ENCODE data around the gene MAST4.

Gene MAST4

DNA sequence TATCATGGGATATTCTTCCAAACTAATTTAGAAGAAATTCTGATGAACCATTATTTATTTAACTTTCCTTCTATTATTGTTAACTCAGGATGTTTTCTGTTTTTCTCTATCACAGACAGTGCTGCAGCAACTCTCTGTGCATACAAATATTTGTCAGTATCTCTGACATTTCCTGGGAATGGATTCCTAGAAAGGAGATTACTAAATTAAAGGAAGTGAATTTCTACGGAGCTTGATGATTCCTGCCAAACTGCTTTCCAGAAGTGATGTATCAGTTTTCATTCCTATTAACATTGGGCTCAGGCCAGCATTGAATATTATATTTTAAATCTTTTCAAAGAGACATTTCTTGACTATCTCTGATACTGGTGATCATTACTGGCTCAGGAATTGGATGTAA, 26.0 kb upstream of the MAST4 start:
- H4K20me1 ChIP-seq (ENCODE audit: insufficient read depth, low read length): no peaks in the 10 kb centered on the region
- no peaks in the 10 kb centered on the region for H3K36me3 ChIP-seq (replicated peaks; ENCODE audit: low read depth, low read length)
- no peak overlapping the region for H3K27ac ChIP-seq (ENCODE audit: low read length)
- peaks cover 5% of the 10 kb centered on the region for H3K4me1 ChIP-seq (ENCODE audit: low read length)
- H2AFZ ChIP-seq (ENCODE audit: low read depth, low read length): no peak overlapping the region
- no peaks in the 10 kb centered on the region for H3K9me3 ChIP-seq (ENCODE audit: insufficient read depth, low read length)
- no peak overlapping the region for H3K4me3 ChIP-seq (ENCODE audit: low read length)
- H3K27me3 ChIP-seq (ENCODE audit: low read depth, low read length): no peaks in the 10 kb centered on the region
- H3K4me2 ChIP-seq (ENCODE audit: low read length): no peak overlapping the region
- no peaks in the 10 kb centered on the region for H3K79me2 ChIP-seq (ENCODE audit: low read length)
- H3K9ac ChIP-seq (ENCODE audit: low read length): no peak overlapping the region
- TF ChIP-seq, protein P1, sequence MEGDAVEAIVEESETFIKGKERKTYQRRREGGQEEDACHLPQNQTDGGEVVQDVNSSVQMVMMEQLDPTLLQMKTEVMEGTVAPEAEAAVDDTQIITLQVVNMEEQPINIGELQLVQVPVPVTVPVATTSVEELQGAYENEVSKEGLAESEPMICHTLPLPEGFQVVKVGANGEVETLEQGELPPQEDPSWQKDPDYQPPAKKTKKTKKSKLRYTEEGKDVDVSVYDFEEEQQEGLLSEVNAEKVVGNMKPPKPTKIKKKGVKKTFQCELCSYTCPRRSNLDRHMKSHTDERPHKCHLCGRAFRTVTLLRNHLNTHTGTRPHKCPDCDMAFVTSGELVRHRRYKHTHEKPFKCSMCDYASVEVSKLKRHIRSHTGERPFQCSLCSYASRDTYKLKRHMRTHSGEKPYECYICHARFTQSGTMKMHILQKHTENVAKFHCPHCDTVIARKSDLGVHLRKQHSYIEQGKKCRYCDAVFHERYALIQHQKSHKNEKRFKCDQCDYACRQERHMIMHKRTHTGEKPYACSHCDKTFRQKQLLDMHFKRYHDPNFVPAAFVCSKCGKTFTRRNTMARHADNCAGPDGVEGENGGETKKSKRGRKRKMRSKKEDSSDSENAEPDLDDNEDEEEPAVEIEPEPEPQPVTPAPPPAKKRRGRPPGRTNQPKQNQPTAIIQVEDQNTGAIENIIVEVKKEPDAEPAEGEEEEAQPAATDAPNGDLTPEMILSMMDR (IDR thresholded peaks at IDR 0.05; ENCODE audit: low read depth, low read length): no peak
- no peak for TF ChIP-seq EZH2phosphoT487 (IDR thresholded peaks at IDR 0.05; ENCODE audit: low read depth)

DNA sequence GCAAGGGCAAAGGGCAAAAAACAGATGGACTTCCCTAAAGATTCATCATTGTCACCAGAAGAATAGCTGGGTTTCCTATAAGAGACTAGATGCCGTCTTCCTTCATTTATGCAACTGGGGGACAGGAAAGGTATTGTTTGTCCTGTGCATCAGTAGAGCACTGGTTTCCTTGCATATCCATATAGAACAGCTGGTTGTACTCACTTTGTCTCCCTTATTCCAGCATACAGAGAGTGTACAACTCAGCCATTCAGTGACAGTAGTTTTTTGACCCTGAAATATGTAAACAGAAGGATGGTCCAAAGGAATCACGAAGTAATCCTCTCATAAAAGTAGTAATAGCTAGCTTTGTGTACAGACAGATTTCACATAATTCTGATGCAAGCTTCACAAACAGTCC, 22.5 kb upstream of the MAST4 start:
- Histone ChIP-seq H3K4me2 (ENCODE audit: low read length) (no peak overlapping the region), H3K27ac (ENCODE audit: low read length) (no peak overlapping the region), H3K9me3 (ENCODE audit: insufficient read depth, low read length) (no peaks in the 10 kb centered on the region), H4K20me1 (ENCODE audit: insufficient read depth, low read length) (no peaks in the 10 kb centered on the region), H3K4me1 (ENCODE audit: low read length) (no peaks in the 10 kb centered on the region), H3K27me3 (ENCODE audit: low read depth, low read length) (no peaks in the 10 kb centered on the region), H2AFZ (ENCODE audit: low read depth, low read length) (no peak overlapping the region), H3K9ac (ENCODE audit: low read length) (no peak overlapping the region), H3K36me3 (replicated peaks; ENCODE audit: low read depth, low read length) (no peaks in the 10 kb centered on the region), H3K4me3 (ENCODE audit: low read length) (no peak overlapping the region), H3K79me2 (ENCODE audit: low read length) (no peaks in the 10 kb centered on the region)
- TF ChIP-seq, protein P1 (IDR thresholded peaks at IDR 0.05; ENCODE audit: low read depth, low read length): no peak
- no peak for TF ChIP-seq EZH2phosphoT487 (IDR thresholded peaks at IDR 0.05; ENCODE audit: low read depth)

DNA sequence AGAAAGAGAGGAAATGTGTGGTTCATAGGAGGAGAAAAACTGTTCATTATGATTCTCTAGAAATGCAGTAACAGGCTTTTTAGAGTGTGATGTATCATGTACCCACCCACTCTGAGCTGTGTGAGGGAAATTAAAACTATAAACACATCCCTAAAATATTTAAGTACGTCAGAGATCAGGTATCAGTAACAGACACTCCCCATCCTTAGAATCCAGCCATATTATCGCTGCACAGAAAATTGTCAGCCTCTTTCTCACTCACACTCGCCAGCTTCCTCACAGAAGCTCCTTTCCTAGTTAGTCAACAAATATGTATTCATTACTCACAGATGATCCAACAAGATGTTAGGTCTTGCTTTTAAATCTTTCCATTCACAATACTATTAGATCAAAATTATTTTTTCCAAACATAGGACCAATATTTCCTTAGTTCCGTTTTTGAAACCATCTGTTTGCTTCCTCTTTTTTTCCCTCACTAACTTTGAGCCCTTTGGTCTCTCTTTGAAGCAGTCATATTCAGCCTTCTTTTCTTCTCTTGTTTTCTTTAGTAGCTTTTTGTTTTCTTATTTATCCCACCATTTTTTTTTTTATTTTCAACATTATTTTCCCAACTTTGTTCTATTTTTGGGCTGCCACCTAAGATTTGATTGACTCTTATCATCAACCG, 13.6 kb upstream of the MAST4 start:
- Histone ChIP-seq H3K36me3 (replicated peaks; ENCODE audit: low read depth, low read length) (no peaks in the 10 kb centered on the region), H4K20me1 (ENCODE audit: insufficient read depth, low read length) (no peaks in the 10 kb centered on the region), H3K27me3 (ENCODE audit: low read depth, low read length) (no peaks in the 10 kb centered on the region; the same call in 1 of the 2 replicates), H3K4me1 (ENCODE audit: low read length) (no peaks in the 10 kb centered on the region), H3K9me3 (ENCODE audit: insufficient read depth, low read length) (no peaks in the 10 kb centered on the region), H2AFZ (ENCODE audit: low read depth, low read length) (no peak overlapping the region), H3K9ac (ENCODE audit: low read length) (no peak overlapping the region), H3K4me2 (ENCODE audit: low read length) (no peak overlapping the region), H3K4me3 (ENCODE audit: low read length) (no peak overlapping the region), H3K79me2 (ENCODE audit: low read length) (no peaks in the 10 kb centered on the region), H3K27ac (ENCODE audit: low read length) (no peak overlapping the region)
- no peak for TF ChIP-seq EZH2phosphoT487 (IDR thresholded peaks at IDR 0.05; ENCODE audit: low read depth)
- TF ChIP-seq, protein P1 (IDR thresholded peaks at IDR 0.05; ENCODE audit: low read depth, low read length): no peak

DNA sequence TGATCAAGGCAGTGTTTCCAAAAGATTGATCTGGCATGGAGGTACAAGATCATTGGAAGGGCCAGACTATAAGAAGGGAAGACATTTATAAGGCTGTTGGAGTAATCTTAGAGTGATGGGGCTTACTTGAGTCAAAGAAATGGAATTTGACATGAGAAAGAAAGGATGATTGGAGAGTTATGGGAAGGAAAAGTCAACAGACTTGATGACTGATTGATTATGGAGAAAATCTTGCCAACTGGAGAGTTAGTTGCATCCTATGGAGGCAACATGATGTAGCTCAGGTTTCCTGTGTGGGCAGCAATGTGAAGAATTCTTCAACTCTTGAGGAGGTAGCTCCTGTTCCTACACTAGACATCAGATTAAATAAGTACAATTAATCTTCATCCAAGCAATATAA, 10.9 kb upstream of the MAST4 start:
- no peak overlapping the region for H3K27ac ChIP-seq (ENCODE audit: low read length)
- peaks cover 9% of the 10 kb centered on the region for H3K27me3 ChIP-seq (ENCODE audit: low read depth, low read length)
- no peak overlapping the region for H3K4me2 ChIP-seq (ENCODE audit: low read length)
- H3K79me2 ChIP-seq (ENCODE audit: low read length): no peaks in the 10 kb centered on the region
- no peaks in the 10 kb centered on the region for H3K9me3 ChIP-seq (ENCODE audit: insufficient read depth, low read length)
- H3K4me1 ChIP-seq (ENCODE audit: low read length): no peaks in the 10 kb centered on the region
- H2AFZ ChIP-seq (ENCODE audit: low read depth, low read length): no peak overlapping the region
- no peak overlapping the region for H3K9ac ChIP-seq (ENCODE audit: low read length)
- H3K36me3 ChIP-seq (replicated peaks; ENCODE audit: low read depth, low read length): no peaks in the 10 kb centered on the region
- H4K20me1 ChIP-seq (ENCODE audit: insufficient read depth, low read length): no peaks in the 10 kb centered on the region
- TF ChIP-seq, protein P1 (IDR thresholded peaks at IDR 0.05; ENCODE audit: low read depth, low read length): no peak
- TF ChIP-seq EZH2phosphoT487 (IDR thresholded peaks at IDR 0.05; ENCODE audit: low read depth): no peak
- no peak overlapping the region for H3K4me3 ChIP-seq (ENCODE audit: low read length)

All from OCI-LY3 (cell line).